ENCODE results near the gene CDH16.

Gene CDH16

DNA sequence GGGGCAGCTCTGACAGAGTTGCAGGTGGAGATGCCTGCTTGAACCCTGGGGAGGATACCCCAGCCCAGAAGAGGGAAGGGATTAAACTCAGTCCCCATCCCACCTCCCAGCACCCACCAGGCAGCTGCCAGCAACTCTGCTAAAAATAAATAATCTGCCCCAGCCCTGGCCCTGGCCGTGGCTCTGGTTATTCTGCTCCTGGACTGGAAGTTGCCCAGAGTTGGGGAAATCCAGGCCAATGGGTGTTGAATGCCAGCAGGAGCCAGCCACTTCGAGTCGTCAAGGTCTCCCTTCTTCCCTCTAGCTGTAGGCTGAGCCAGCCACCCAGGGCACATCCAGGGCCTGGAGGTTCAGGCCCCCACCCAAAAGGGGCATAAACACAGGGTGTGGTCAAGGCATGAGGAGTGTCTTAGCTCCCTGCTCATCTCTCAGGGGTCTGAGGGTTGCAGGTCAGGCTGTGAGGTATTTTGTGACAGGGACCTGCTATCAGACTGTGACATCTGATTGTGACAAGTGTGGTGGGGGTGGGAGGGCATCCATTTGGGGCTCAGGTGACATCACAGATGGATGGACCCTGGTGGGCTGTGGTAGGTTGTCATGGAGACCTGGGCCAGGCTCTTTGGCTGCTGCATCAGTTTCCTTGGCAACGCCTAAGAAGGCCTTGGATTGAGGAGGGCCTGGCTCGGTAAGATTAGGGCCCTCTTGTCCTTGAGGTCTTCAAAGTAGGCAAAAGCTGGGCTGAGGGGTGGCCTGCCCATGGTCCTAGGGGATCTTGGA is 7.7 kb upstream of the CDH16 start:
- DNase-seq: no peak

GRCh38 chr16:66925322-66925840 is 6.7 kb upstream of the CDH16 start, which contains the start of gene RRAD:
TSS of gene RRAD (minus strand) at chr16:66925535. CDS start at chr16:66925179, 356 bp downstream.
- DNase-seq: no peak

DNA sequence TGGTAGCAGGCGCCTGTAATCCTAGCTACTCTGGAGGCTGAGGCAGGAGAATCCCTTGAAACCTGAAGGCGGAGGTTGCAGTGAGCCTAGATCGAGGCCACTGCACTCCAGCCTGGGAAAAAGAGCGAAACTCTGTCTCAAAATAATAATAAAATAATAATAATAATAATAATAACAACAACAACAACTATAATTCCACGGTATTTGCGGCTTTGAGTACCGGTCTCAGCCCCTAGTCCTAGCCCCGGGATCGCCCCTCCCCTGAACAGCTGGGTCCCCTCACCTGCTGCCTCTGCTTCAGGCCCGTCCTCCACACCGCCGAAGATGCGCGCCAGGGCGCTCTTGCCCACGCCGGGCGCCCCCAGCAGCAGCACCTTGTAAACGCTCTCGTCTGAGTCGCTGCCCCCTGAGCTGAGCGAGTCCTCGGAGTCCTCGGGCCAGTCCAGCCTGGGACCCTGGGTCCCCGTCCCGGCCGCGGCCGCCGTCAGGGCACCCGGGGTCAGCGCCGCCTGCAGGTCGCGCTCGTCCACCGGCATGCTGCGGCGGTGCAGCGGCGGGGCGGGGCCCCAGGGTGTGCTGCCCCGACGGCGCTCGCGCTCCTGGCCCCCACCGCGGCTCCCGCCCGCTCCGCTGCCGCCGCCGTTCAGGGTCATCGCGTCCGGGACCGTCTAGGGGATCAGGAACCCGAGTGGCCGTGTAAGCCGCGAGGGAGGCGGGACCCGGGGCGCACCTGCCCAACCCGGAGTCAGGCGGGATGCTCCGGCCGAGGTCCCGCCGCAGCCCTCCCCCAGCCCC is 6.0 kb upstream of the CDH16 start:
- no peak for DNase-seq

- no peak for DNase-seq
These were observed 5.2 kb upstream of the CDH16 start for GRCh38 chr16:66923866-66924265.

DNA sequence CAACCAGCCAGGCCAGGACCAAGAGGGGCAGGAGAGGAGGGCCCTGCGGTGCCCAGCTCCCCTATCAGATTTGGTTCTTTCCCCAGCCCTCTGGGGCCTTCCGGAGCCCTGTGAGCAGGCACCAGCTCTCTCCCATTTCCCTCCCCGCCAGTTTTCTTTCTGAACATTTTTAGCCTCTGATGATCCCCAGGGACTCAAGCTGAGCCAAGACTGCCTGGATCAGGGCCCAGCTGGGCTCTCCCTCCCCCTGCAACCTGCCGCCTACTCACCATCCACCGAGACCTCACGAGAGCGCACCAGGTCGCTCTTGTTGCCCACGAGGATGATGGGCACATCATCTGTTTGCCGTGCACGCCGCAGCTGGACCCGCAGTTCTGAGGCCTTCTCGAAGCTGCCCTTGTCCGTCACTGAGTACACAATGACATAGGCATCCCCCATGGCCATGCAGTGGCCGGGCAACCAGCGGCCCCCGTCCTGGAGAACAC is 4.6 kb upstream of the CDH16 start:
- DNase-seq: peak; percentile 77

GRCh38 chr16:66921729-66922450 is 3.2 kb upstream of the CDH16 start:
- DNase-seq: no peak

- no peak for DNase-seq
These were observed 2.4 kb upstream of the CDH16 start for GRCh38 chr16:66920924-66921680.

- no peak for DNase-seq
These were observed 1.6 kb upstream of the CDH16 start for GRCh38 chr16:66920299-66920590.

GRCh38 chr16:66919569-66920298 is 1.0 kb upstream of the CDH16 start:
- DNase-seq: no peak

DNA sequence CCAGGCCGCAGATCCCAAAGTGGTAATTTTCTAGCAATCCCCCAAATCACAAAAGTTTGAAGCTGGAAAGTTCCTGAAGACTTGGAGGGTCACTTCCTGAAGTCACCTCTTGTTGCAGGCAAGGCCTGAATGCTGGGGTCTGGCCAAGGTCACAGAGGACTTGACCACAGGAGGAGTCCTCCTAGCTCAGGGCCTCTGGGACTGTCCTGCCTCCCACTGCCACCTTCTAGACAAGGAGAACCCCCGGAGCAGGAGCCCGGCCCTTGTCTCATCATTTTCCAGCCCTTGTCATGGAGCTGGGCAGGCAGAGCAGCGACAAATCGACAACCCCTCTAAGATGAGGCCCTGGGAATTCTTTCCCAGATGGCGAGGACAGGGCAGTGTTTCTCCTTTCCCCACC is 330 bp downstream of the CDH16 start:
- DNase-seq: no peak

- no peak for DNase-seq
These were observed 944 bp downstream of the CDH16 start for GRCh38 chr16:66917741-66918140.

DNA sequence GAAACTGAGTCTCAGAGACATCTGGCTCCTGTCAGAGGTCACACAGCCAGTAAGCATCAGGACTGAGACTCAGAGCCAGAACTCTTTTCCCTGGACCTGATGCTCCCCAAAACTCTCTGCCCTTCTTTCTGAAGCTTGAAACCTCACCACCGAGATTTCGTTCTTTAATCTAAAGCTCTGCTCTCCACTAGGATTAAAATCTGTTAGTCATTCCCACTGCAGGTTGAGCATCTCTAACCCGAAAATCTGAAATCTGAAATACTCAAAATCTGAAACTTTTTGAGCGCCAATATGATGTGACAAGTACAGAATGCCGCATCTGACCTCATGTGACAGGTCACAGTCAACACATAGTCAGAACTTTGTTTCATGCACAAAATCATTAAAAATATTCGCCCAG is 2.2 kb downstream of the CDH16 start:
- DNase-seq: no peak

- no peak for DNase-seq
These were observed 3.6 kb downstream of the CDH16 start for GRCh38 chr16:66915041-66915440.

DNA sequence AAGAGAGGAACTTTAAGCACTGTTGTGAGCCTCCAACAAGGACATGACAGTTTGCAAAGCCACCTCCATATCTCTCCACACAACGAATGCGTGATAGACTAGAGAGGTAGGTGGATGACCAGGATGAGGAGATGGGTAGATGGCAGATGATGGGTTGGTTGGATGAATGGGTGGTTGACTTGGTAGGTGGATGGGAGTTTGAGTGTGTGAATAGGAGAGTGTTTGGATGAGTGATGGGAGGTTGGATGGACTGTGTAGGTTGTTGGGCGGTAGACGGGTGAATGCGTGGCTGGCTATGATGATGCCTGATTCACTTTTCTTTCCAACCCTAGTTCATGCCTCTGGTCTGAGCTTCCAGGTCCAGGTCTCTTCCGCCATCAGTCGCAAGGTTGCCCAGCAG is 4.1 kb downstream of the CDH16 start:
- DNase-seq: no peak

- no peak for DNase-seq
These were observed 5.0 kb downstream of the CDH16 start for GRCh38 chr16:66913711-66914110.

- no peak for DNase-seq
These were observed 5.6 kb downstream of the CDH16 start for GRCh38 chr16:66913081-66913480.

DNA sequence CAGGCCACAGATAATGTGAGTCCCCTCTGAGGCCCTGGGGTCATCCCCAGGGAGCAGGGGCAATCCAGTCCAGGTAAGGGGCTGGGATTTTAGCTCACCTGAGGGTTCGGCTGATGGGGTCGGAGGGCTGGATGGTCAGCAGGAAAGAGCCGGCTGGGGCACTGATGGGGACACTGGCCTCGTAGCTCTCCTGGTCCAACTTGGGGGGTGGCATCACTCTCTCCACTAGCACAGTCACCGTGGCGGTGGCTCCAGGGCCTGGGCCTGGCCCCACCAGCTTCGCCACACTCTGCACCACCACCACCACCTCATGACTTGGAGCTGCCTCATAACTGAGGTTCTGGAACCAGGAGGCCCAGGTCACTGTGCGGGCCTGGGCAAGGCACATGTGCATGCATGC is 6.9 kb downstream of the CDH16 start:
- no peak for DNase-seq

- no peak for DNase-seq
These were observed 7.6 kb downstream of the CDH16 start for GRCh38 chr16:66911112-66911511.

- DNase-seq: no peak
These were observed 8.3 kb downstream of the CDH16 start for GRCh38 chr16:66910175-66910940.

GRCh38 chr16:66908762-66909559 is 9.7 kb downstream of the CDH16 start:
- DNase-seq: no peak

Measured in NCI-H1694 (cell line).